Kidney (tissue), 14 donors: ENCODE measurements around the gene SLC25A18. TPM values are rescaled to one million over a fixed set of nuclear protein-coding genes. Genes with fewer than 3 reads are reported as not detected.
A peak's percentile ranks its signal among the peaks of the same experiment; 100 is the strongest.

Experiments
- DNase-seq, 5 donors: peaks; one replicate each; pipeline ENCODE4 v3.0.0-alpha.2; 2013 to 2020
- FAIRE-seq: peaks from 2 replicates; lab custom pipeline; 2012; peaks lifted over from hg19 to GRCh38; lab: Jason Lieb, UNC
- H3K27ac ChIP-seq, 2 donors: one replicate each; pipeline ENCODE4 v1.7.0; 2013; ENCODE audit warnings: low read depth in 2 of 2, low read length in 2 of 2, inconsistent platforms in 1 of 2
- H3K27me3 ChIP-seq: one replicate; pipeline ENCODE4 v1.7.1; 2013; ENCODE audit warnings: low read length, inconsistent platforms; ENCODE audit not compliant: control insufficient read depth, insufficient read depth
- H3K36me3 ChIP-seq, 3 donors: one replicate each; pipeline versions ENCODE4 v1.7.0 to v1.7.1; 2013; ENCODE audit warnings: low read length in 3 of 3, control low read depth in 1 of 3, inconsistent platforms in 1 of 3; ENCODE audit not compliant: insufficient read depth in 3 of 3, control insufficient read depth in 2 of 3
- H3K4me1 ChIP-seq, 3 donors: one replicate each; pipeline versions ENCODE4 v1.7.0 to v1.7.1; 2013; ENCODE audit warnings: low read length in 3 of 3, inconsistent platforms in 1 of 3, low read depth in 1 of 3; ENCODE audit not compliant: control insufficient read depth in 2 of 3, insufficient read depth in 2 of 3
- H3K4me3 ChIP-seq, 3 donors: one replicate each; pipeline versions ENCODE4 v1.7.0 to v1.8.1; 2013; ENCODE audit warnings: low read length in 3 of 3, control low read depth in 1 of 3, inconsistent platforms in 1 of 3
- H3K9ac ChIP-seq, 3 donors: one replicate each; pipeline versions ENCODE4 v1.7.0 to v1.7.1; 2013; ENCODE audit warnings: low read length in 3 of 3, control low read depth in 1 of 3, inconsistent platforms in 1 of 3
- H3K9me3 ChIP-seq, 3 donors: one replicate each; pipeline versions ENCODE4 v1.7.0 to v1.7.1; 2013; ENCODE audit warnings: low read length in 3 of 3, control low read depth in 1 of 3, inconsistent platforms in 1 of 3; ENCODE audit not compliant: control insufficient read depth in 2 of 3, insufficient read depth in 1 of 3
- intact Hi-C: fragments of 100-400 bp; cut with DNase I; formaldehyde crosslinking; loops from one replicate; pipeline ENCODE4 v1.11.1; 2022
- polyA plus RNA-seq: library from polyadenylated mRNA; stranded (reverse); fragments of 350-450 nt; fragmentation: Illumina TruSeq; extraction: RNeasy Lipid Tissue Mini Kit (QIAGEN cat#74804); gene quantifications from one replicate; pipeline ENCODE4 v1.2.3, GENCODE V29; 2014; ENCODE audit warnings: low read depth, low replicate concordance; ENCODE audit not compliant: insufficient read depth
- total RNA-seq: library from RNA; stranded (reverse); fragmentation: NEBNext Ultra II Directional; extraction: Animal tissue kit (Norgen Biotek cat#: 25700); gene quantifications from one replicate; pipeline ENCODE4 v1.2.1, GENCODE V29; 2021
- TF ChIP-seq, protein P1 (sequence below): IDR thresholded peaks from 3 replicates; pipeline ENCODE4 v1.5.1; 2012; ENCODE audit warnings: mild to moderate bottlenecking, moderate library complexity, borderline replicate concordance; ENCODE audit not compliant: insufficient read depth; ENCODE audit errors: extremely low read depth
- donor health status: control.
- donor health status: control.
- donor health status: control.
- donor health status: control.
- donor health status: control.
- donor health status: DM: yes; HTN: yes; CAD: no.
- donor health status: Normal renal cell carcinoma (clear cell type).

Gene SLC25A18
- total and polyA plus RNA-seq, 2 donors from 2014 or later, result 0.41 to 1.1 TPM

DNA sequence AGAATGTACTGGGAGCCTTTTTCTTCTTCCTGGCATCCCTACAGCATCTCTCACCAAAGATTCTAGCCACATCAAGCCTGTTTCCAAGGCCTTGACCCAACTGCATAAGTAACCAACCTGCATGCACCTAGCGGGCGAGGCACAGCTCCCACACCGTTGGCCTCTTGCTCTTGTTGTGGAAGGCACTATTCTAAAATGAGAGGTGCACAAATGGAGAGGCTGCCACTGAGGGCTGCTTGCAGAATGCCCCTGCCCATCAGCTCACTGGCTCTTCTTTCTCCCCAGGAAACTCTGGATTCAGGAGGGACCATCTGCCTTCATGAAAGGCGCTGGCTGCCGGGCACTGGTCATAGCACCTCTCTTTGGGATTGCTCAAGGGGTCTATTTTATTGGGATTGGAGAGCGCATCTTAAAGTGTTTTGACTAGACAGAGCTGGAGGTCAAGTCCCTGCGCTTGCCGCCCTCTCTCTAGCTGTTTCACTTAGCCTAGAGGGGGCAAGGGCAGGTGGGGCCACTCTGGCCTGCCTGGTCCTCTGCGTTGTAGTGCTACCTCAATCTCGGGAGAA, 26.6 kb downstream of the SLC25A18 start:
- DNase-seq (peak in 1 of 5 donors; percentile 43), FAIRE-seq (no peak)
- peaks cover 0 to 43% (median 32%) of the 10 kb centered on the region in 3 donors for H3K36me3 ChIP-seq
- no peak overlapping the region for H3K9ac ChIP-seq
- no peaks in the 10 kb centered on the region for H3K4me1 ChIP-seq
- no peaks in the 10 kb centered on the region for H3K27me3 ChIP-seq
- no peak overlapping the region for H3K4me3 ChIP-seq
- TF ChIP-seq, protein P1, sequence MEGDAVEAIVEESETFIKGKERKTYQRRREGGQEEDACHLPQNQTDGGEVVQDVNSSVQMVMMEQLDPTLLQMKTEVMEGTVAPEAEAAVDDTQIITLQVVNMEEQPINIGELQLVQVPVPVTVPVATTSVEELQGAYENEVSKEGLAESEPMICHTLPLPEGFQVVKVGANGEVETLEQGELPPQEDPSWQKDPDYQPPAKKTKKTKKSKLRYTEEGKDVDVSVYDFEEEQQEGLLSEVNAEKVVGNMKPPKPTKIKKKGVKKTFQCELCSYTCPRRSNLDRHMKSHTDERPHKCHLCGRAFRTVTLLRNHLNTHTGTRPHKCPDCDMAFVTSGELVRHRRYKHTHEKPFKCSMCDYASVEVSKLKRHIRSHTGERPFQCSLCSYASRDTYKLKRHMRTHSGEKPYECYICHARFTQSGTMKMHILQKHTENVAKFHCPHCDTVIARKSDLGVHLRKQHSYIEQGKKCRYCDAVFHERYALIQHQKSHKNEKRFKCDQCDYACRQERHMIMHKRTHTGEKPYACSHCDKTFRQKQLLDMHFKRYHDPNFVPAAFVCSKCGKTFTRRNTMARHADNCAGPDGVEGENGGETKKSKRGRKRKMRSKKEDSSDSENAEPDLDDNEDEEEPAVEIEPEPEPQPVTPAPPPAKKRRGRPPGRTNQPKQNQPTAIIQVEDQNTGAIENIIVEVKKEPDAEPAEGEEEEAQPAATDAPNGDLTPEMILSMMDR, result no peak
- H3K9me3 ChIP-seq, result no peaks in the 10 kb centered on the region
- H3K27ac ChIP-seq, result no peak overlapping the region
- intact Hi-C loops, result no loop called here

DNA sequence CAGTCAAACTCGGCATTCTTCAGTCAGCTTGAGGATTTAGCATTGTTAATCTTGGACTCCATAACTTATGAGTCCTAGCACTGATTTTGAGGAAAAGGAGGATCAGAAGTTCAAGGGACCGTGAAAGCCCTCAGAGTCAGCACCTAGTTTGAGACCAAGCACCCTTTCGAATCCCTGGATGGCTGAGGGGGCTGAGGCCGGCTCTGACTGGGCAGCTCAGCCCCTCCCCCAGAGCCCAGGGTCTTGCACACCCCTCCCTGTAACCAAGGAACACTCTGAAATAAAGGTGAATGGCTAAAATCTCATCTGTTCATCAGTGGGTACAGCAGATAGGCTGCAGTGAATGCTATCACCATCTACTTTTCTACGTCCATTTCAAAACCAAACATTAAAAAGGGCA, 27.3 kb downstream of the SLC25A18 start:
- H3K27ac ChIP-seq, result no peak overlapping the region
- intact Hi-C loops, result no loop called here
- H3K9ac ChIP-seq, result no peak overlapping the region
- TF ChIP-seq, protein P1, result no peak
- no peak for FAIRE-seq
- H3K4me3 ChIP-seq, result no peak overlapping the region
- H3K27me3 ChIP-seq, result no peaks in the 10 kb centered on the region
- no peaks in the 10 kb centered on the region for H3K4me1 ChIP-seq
- no peaks in the 10 kb centered on the region for H3K9me3 ChIP-seq
- H3K36me3 ChIP-seq, result peaks cover 0 to 47% (median 34%) of the 10 kb centered on the region in 3 donors
- DNase-seq, result peak in 1 of 5 donors; percentile 52

DNA sequence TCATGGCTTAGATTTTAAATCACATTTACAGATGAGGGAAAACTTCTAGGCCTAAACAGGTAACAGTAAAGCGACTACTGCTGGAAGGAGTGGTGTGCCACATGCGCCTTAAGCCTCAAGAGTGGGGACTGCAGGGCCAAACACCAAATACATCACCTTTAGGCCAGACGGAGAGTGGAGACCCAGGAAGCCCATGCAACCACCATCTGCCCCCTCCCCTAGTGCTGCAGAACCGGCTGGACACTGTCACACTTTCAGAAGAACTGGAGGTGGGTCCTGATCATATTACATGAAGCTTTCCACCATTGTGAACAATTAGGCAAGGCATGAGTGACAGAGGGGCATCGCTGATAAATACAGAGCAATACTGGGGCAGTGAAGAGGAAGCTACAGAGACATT, 28.9 kb downstream of the SLC25A18 start:
- peak in 1 of 5 donors; percentile 21 for DNase-seq
- H3K9me3 ChIP-seq, result no peaks in the 10 kb centered on the region
- H3K27me3 ChIP-seq, result no peaks in the 10 kb centered on the region
- no peak overlapping the region for H3K27ac ChIP-seq
- H3K4me3 ChIP-seq, result no peak overlapping the region
- H3K9ac ChIP-seq, result no peak overlapping the region
- TF ChIP-seq, protein P1, result no peak
- no peak for FAIRE-seq
- intact Hi-C loops, result no loop called here
- H3K36me3 ChIP-seq, result peaks cover 5 to 58% (median 43%) of the 10 kb centered on the region in 3 donors
- no peaks in the 10 kb centered on the region for H3K4me1 ChIP-seq
